SW480 (cell line): Measurements from ENCODE around the gene CNIH2.
"Not testable (repeated sequence)": the region's sequence is repeated elsewhere in the genome, so short reads cannot be mapped to it uniquely, and the experiment has no call there.

Experiments
- DNase-seq: peaks from one replicate; pipeline ENCODE4 v3.0.0-alpha.2; 2016; ENCODE audit warnings: low spot score

CNIH2 gene

GRCh38 chr11:66277471-66278362 is at the start of gene CNIH2:
TSS of gene CNIH2 (plus strand) at chr11:66278175. CDS start at chr11:66278457, 282 bp downstream.
- DNase-seq = no peak

- DNase-seq = no peak
These were observed 49.5 kb upstream of the CNIH2 start for GRCh38 chr11:66228521-66228920.

- no peak for DNase-seq
These were observed 47.8 kb upstream of the CNIH2 start for GRCh38 chr11:66230156-66230555.

GRCh38 chr11:66230978-66231377 is 47.0 kb upstream of the CNIH2 start:
- no peak for DNase-seq

- no peak for DNase-seq
These were observed 46.4 kb upstream of the CNIH2 start for GRCh38 chr11:66231561-66231960.

- no peak for DNase-seq
These were observed 45.2 kb upstream of the CNIH2 start for GRCh38 chr11:66232769-66233168.

DNA sequence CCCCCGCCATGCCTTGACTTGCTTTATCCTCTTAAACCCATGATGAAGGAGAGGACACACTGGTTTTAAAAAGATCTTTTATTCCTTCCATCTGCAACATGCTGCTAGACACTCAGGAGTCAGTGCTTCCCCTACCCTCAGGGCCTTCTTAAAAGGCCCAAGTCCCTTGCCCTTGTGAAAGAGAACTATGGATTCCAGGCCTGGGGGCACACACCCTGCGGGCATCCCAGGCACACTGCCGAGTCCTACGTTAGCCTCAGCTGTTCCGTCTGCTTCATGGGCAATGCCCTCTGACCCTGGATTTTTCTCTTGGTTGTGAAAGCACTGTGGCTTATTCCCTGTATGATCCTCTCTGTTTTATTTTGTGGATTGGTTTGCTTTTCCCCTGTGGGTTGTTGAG is 44.7 kb upstream of the CNIH2 start:
- no peak for DNase-seq

- no peak for DNase-seq
These were observed 42.8 kb upstream of the CNIH2 start for GRCh38 chr11:66235141-66235540.

DNA sequence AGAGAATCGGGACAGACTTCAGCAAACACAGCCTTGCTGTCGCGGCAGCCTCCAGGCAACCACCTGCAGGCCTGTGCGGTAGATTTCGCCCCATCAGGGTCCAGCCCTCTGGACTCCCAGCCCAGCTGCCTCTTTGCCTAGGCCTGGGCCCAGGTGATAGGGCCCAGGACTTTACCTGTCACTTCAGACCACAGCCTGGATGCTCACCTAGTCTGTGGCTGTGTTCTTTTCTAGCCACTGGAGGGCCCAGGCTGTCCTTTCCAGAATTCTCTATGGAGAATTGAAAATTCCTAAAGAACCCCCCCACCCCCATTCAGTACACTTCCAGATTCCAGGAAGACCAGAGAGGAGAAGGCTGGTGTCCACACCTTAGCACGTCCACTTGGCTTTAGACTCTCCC is 40.1 kb upstream of the CNIH2 start:
- DNase-seq = no peak

GRCh38 chr11:66238786-66239413 is 39.1 kb upstream of the CNIH2 start:
- no peak for DNase-seq

DNA sequence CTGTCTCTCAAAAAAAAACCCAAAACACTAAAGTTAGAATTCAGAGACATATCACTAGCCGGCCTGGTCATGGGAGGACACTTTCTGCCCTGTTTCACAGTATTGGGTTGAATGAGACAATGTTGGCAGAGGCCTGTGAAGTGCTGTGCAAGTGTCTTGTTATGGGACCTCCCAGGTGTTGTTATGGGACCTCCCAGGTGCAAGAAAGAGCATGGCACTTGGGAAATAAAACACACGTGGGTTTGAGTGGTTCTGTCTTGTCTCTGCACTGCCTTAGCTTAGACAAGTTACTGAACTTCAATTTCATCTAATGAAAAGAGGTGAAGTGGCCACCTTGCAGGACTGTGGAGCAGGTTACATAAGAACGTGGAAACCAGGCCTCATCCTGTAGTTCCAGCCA is 38.5 kb upstream of the CNIH2 start:
- DNase-seq = no peak

DNA sequence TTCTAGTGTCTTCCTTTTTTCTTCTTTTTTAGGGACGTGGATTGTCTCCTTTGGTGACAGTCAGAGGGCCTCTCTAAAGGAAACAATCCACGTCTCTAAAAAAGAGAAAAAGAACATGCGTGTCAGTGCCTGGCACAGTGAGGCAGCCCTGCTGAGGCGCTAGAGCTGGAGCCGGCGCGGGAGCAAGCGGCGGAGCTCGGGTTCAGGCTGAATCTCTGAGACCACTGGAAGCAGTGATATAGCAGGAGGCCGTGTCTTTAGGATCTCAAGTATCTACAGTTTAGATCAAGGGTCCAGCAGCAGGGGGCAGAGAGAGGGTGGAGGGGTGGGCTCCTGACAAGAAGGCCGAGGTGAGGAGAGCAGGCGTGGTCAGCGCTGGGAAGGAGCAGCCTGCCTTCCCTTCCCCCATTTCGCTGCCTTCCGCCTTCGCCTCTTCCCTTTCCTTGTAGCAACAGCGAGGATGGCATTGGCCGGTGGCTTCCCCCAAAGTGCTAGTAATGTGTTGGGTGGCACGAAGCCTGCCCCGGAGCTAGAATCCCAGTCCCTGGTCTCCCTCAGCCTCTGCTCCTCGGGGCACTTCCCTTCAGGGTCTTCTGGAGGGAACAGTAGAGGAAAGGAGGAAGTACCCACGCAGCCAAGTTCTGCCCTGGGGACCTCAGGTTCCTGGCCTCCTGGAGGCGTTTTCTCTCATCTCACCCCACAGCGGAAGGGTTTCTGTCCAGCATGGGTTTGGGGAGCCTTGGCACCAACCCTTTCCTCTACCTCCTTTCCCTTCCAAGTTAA is 37.8 kb upstream of the CNIH2 start:
- no peak for DNase-seq

GRCh38 chr11:66240781-66241136 is 37.2 kb upstream of the CNIH2 start:
- DNase-seq = no peak

DNA sequence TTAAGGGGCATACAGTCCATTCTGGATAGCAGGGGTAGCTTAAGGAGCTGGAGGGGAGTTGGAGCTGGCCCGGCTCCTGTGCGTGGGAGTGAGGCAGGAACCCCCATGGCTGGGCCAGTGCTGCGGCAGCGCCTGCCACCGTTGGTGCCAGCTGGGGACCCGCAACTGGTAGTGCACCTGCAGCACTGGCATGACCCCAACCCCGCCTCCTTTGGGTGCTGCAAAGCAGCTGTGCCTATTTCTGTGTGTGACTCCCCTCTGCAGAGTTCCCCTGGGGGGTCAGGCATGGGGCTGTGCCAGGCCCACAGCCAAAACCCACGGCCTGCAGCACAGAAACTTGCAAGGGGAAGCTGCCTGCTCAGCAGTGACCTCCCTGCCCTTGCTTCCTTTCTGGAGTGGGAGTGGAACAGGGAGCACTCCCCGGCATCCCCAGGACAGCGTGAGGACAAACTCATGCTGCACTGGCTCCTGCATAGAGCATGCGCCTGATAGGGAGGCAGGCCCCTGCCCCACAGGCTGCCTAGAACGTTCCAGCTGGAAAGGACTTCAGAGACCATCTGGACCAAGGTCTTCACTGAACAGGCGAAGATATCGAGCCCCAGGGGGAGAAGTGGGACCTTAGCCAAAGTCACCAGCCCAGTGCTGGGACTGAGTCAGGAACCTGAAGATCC is 35.7 kb upstream of the CNIH2 start:
- no peak for DNase-seq

DNA sequence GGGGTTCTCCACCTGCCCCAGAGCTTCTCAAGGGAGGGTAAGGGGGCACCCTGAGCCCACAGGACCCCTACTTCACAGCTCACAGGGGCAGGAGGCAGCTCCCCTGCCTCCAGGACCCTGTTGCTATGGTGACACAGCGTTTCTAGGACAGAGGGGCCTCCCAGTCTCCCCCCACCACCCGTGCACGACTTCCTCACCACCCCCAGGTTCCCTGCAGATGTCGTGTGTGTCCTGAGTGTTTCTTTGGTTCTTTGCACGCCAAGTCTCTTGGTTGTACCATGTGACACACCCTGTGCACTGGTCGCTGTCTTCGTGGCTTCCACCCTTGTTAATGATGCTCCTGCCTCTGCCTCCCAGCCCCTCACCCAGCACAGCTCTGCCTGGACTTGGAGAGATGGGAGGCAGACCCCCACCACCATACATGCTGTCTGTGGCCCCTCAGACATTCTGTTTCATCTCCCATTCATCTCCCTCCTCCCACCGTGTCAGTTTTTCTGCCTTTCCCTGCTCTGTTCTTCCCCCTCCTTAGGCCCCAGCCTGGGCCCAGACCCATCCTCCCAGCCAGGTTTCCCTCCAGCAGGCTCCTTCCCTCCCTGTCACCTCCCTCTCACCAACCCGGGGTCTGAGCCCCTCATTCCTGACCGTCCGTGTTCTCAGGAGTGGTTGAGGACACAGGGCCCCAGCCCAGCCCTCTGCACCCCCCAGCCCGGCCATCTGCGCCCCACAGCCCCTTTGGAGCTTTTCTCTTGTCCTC is 34.0 kb upstream of the CNIH2 start:
- no peak for DNase-seq

- no peak for DNase-seq
These were observed 30.7 kb upstream of the CNIH2 start for GRCh38 chr11:66247295-66247694.

GRCh38 chr11:66247801-66248200 is 30.2 kb upstream of the CNIH2 start:
- no peak for DNase-seq

GRCh38 chr11:66248903-66249302 is 29.1 kb upstream of the CNIH2 start:
- no peak for DNase-seq

GRCh38 chr11:66251809-66252208 is 26.2 kb upstream of the CNIH2 start:
- no peak for DNase-seq

DNA sequence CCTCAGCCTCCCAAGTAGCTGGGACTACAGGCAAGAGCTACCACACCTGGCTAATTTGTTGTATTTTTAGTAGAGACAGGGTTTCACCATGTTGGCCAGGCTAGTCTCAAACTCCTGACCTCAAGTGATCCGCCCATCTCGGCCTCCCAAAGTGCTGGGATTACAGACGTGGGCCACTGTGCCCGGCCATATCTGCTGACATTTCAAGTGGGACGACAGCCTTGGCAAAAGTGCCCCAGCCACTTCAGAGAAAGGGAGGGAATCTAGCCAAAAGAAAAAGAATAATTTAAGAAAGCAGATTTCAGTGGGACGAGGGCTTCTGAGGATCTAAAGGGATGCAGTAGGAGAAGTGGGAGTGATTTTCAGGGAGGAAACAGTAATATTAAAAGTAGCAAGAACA is 24.9 kb upstream of the CNIH2 start:
- DNase-seq = not testable (repeated sequence)

DNA sequence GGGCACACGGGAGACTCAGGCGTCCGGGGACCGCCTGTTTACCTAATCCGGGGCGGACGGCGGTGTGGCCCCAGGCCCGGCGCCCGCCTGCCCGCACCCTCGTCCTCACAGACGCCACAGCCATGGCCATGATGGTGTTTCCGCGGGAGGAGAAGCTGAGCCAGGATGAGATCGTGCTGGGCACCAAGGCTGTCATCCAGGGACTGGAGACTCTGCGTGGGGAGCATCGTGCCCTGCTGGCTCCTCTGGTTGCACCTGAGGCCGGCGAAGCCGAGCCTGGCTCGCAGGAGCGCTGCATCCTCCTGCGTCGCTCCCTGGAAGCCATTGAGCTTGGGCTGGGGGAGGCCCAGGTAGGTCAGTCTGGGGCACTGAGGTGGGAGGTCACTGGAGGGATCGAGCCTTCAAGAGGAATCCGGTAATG is 19.5 kb upstream of the CNIH2 start:
- no peak for DNase-seq

DNA sequence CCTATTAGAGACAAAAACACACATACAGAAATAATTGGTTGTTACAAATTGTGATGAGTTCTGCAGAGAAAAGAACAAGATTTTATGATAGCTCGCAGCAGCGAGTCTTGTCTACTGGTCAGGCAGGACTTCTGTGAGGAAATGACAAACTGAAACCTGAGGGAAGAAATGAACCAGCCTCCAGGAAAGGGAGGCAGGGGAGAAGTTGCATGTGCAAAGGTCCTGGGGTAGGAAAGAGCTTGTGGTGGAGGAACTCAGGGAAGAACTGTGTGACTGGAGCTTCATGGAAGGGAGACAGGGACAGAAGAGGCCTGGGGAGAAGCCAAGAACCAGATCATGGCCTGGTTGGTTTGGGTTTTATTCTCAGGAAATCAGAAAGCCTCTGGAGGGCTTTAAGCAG is 18.8 kb upstream of the CNIH2 start:
- DNase-seq = no peak
